ENCODE measurements around the gene E2F1.

- TF ChIP-seq CTCF (IDR thresholded peaks at IDR 0.05) (no peak), EZH2 (IDR thresholded peaks at IDR 0.05; ENCODE audit: borderline replicate concordance, insufficient read depth, low read depth, low read length, poor library complexity, severe bottlenecking) (no peak)
These were observed 36.0 kb downstream of the E2F1 start for GRCh38 chr20:33650111-33650752.

All from B cell (primary cell).